IMR-90 (cell line): ENCODE measurements around the gene FUT7. TPM values are rescaled to one million over a fixed set of nuclear protein-coding genes. Genes with fewer than 3 reads are reported as not detected.

Experiments
- ATAC-seq: fragments of 200-7000 bp; cut with Tn5 transposase; 2 replicates; pipeline ENCODE4 v1.9.1; 2020; ENCODE audit warnings: low read depth, mild to moderate bottlenecking, moderate library complexity
- BruUV-seq: library from RNA; stranded (reverse); fragments of 400-500 nt; replicated peaks from 2 replicates; lab custom pipeline; 2021; lab: Mats Ljungman, UMichigan
- CTCF ChIA-PET: fragments of 300-600 bp; formaldehyde crosslinking; extraction: SDS; loops from one replicate; lab custom pipeline; 2021; ENCODE audit warnings: antibody characterized with exemption; lab: Yijun Ruan, JAX
- POLR2A ChIA-PET: fragments of 300-600 bp; sonication (Branson Sonifier 250); formaldehyde crosslinking; loops from one replicate; lab custom pipeline; 2022; ENCODE audit warnings: antibody characterized with exemption; ENCODE audit not compliant: unreplicated experiment; lab: Charles Lee
- DNase-seq: peaks from one replicate; pipeline ENCODE4 v3.0.0; 2013
- H2AFZ ChIP-seq: replicated peaks from 2 replicates; pipeline ENCODE3; 2013; ENCODE audit warnings: low read length, mild to moderate bottlenecking; ENCODE audit not compliant: poor library complexity
- H2AK5ac ChIP-seq: 2 replicates; pipeline ENCODE4 v1.6.1; 2013; ENCODE audit warnings: low read depth, low read length, inconsistent platforms
- H2AK9ac ChIP-seq: replicated peaks from 2 replicates; pipeline ENCODE3; 2013; ENCODE audit warnings: mild to moderate bottlenecking, low read depth, low read length, moderate library complexity; ENCODE audit not compliant: poor library complexity
- H2BK120ac ChIP-seq: 2 replicates; pipeline ENCODE4 v1.6.1; 2013; ENCODE audit warnings: low read depth, low read length, inconsistent platforms
- H2BK15ac ChIP-seq: 3 replicates; pipeline ENCODE4 v1.6.1; 2013; ENCODE audit warnings: low read depth, low read length, inconsistent platforms
- H2BK20ac ChIP-seq: 2 replicates; pipeline ENCODE4 v1.6.1; 2013; ENCODE audit warnings: low read depth, mild to moderate bottlenecking, inconsistent platforms, low read length, moderate library complexity
- H2BK5ac ChIP-seq: 2 replicates; pipeline ENCODE4 v1.6.1; 2013; ENCODE audit warnings: mild to moderate bottlenecking, low read depth, low read length, inconsistent platforms; ENCODE audit not compliant: poor library complexity, severe bottlenecking
- H3K14ac ChIP-seq: replicated peaks from 2 replicates; pipeline ENCODE4 v1.6.1; 2013; ENCODE audit warnings: low read depth, low read length, inconsistent platforms
- H3K18ac ChIP-seq: 2 replicates; pipeline ENCODE4 v1.6.1; 2013; ENCODE audit warnings: low read depth, low read length, control low read depth
- H3K23ac ChIP-seq: 2 replicates; pipeline ENCODE4 v1.6.1; 2013; ENCODE audit warnings: low read depth, low read length, inconsistent platforms
- H3K27ac ChIP-seq: 2 replicates; pipeline ENCODE4 v1.5.1; 2013; ENCODE audit warnings: mild to moderate bottlenecking, control low read depth, low read length; ENCODE audit not compliant: insufficient read depth
- H3K27me3 ChIP-seq: 2 replicates; pipeline ENCODE4 v1.6.1; 2013; ENCODE audit warnings: low read length; ENCODE audit not compliant: control insufficient read depth, insufficient read depth
- H3K36me3 ChIP-seq: 2 replicates; pipeline ENCODE4 v1.6.1; 2013; ENCODE audit warnings: low read length, mixed read lengths; ENCODE audit not compliant: control insufficient read depth, insufficient read depth
- H3K4ac ChIP-seq: 2 replicates; pipeline ENCODE4 v1.6.1; 2013; ENCODE audit warnings: low read depth, low read length, inconsistent platforms
- H3K4me1 ChIP-seq: 2 replicates; pipeline ENCODE4 v1.6.1; 2013; ENCODE audit warnings: low read length, mixed read lengths; ENCODE audit not compliant: control insufficient read depth, insufficient read depth
- H3K4me2 ChIP-seq: 2 replicates; pipeline ENCODE4 v1.6.1; 2013; ENCODE audit warnings: low read depth, mild to moderate bottlenecking, control low read depth, low read length, moderate library complexity
- H3K4me3 ChIP-seq: 2 replicates; pipeline ENCODE4 v1.5.1; 2013; ENCODE audit warnings: low read depth, mild to moderate bottlenecking, control low read depth, low read length, moderate library complexity; ENCODE audit not compliant: insufficient read depth
- H3K56ac ChIP-seq: 2 replicates; pipeline ENCODE4 v1.6.1; 2013; ENCODE audit warnings: low read length, inconsistent platforms; ENCODE audit not compliant: insufficient read depth; ENCODE audit errors: extremely low read depth
- H3K79me1 ChIP-seq, 2 experiments: 2 replicates each; pipeline ENCODE4 v1.6.1; 2013; ENCODE audit warnings: low read length in 2 of 2, inconsistent platforms in 1 of 2, low read depth in 1 of 2
- H3K9ac ChIP-seq: 2 replicates; pipeline ENCODE4 v1.6.1; 2013; ENCODE audit warnings: low read depth, low read length, control low read depth
- H3K9me1 ChIP-seq: 2 replicates; pipeline ENCODE4 v1.6.1; 2013; ENCODE audit warnings: low read length, inconsistent platforms; ENCODE audit not compliant: insufficient read depth
- H3K9me3 ChIP-seq: 2 replicates; pipeline ENCODE4 v1.6.1; 2013; ENCODE audit warnings: low read length; ENCODE audit not compliant: control insufficient read depth, insufficient read depth
- H4K20me1 ChIP-seq: 2 replicates; pipeline ENCODE4 v1.6.1; 2013; ENCODE audit warnings: low read length, inconsistent platforms; ENCODE audit not compliant: insufficient read depth
- H4K5ac ChIP-seq: 2 replicates; pipeline ENCODE4 v1.6.1; 2013; ENCODE audit warnings: mild to moderate bottlenecking, low read depth, low read length, control low read depth
- H4K8ac ChIP-seq, 2 experiments: 2 replicates each; pipeline ENCODE4 v1.6.1; 2013; ENCODE audit warnings: low read depth in 2 of 2, low read length in 2 of 2, control low read depth in 1 of 2, inconsistent platforms in 1 of 2
- H4K91ac ChIP-seq: 2 replicates; pipeline ENCODE4 v1.6.1; 2013; ENCODE audit warnings: low read depth, low read length, inconsistent platforms; ENCODE audit not compliant: insufficient read depth
- BHLHE40 ChIP-seq: fragments of 150-350 bp; IDR thresholded peaks from 2 replicates; pipeline ENCODE4 v1.6.1; 2016; ENCODE audit warnings: mild to moderate bottlenecking, low read depth, low read length
- CEBPB ChIP-seq: IDR thresholded peaks from 2 replicates; pipeline ENCODE4 v1.6.1; 2012; ENCODE audit warnings: low read depth, low read length, improper control_type of control experiment
- CHD1 ChIP-seq: IDR thresholded peaks from 2 replicates; pipeline ENCODE4 v1.6.1; 2012; ENCODE audit warnings: low read depth, low read length, improper control_type of control experiment
- CTCF ChIP-seq: conservative IDR thresholded peaks from 2 replicates; pipeline ENCODE4 v1.5.1; 2012; ENCODE audit warnings: mild to moderate bottlenecking, low read depth, low read length, improper control_type of control experiment
- FOS ChIP-seq: fragments of 150-350 bp; IDR thresholded peaks from 2 replicates; pipeline ENCODE4 v1.6.1; 2016; ENCODE audit warnings: low read depth, low read length
- MAZ ChIP-seq: IDR thresholded peaks from 2 replicates; pipeline ENCODE4 v1.6.1; 2012; ENCODE audit warnings: low read depth, mild to moderate bottlenecking, low read length, improper control_type of control experiment, moderate library complexity, borderline replicate concordance
- MXI1 ChIP-seq: IDR thresholded peaks from 2 replicates; pipeline ENCODE4 v1.6.1; 2012; ENCODE audit warnings: low read depth, mild to moderate bottlenecking, low read length, moderate library complexity, borderline replicate concordance
- NFE2L2 ChIP-seq: fragments of 150-350 bp; IDR thresholded peaks from 2 replicates; pipeline ENCODE4 v1.6.1; 2016; ENCODE audit warnings: low read depth, mild to moderate bottlenecking, low read length
- POLR2A ChIP-seq: IDR thresholded peaks from 2 replicates; pipeline ENCODE4 v1.6.1; 2012; ENCODE audit warnings: mild to moderate bottlenecking, low read depth, low read length
- RAD21 ChIP-seq: IDR thresholded peaks from 2 replicates; pipeline ENCODE4 v1.6.1; 2012; ENCODE audit warnings: low read length, improper control_type of control experiment
- RCOR1 ChIP-seq: IDR thresholded peaks from 2 replicates; pipeline ENCODE4 v1.6.1; 2012; ENCODE audit warnings: mild to moderate bottlenecking, low read length, improper control_type of control experiment; ENCODE audit not compliant: insufficient replicate concordance
- RFX5 ChIP-seq: IDR thresholded peaks from 2 replicates; pipeline ENCODE4 v1.8.0; 2012; ENCODE audit warnings: low read depth, mild to moderate bottlenecking, low read length, moderate library complexity
- SMC3 ChIP-seq: fragments of 150-350 bp; IDR thresholded peaks from 2 replicates; pipeline ENCODE4 v1.6.1; 2016; ENCODE audit warnings: low read depth, mild to moderate bottlenecking, antibody characterized with exemption, low read length, moderate library complexity
- WGBS, 2 experiments: methylation state at CpG; one replicate each; pipeline versions ENCODE4 v1.1.5 to v1.1.7; 2013; ENCODE audit warnings: missing lambda C conversion rate in 2 of 2; ENCODE audit not compliant: insufficient read length in 1 of 2; ENCODE audit errors: extremely low coverage in 2 of 2; 5-methylcytosine and 5-hydroxymethylcytosine counted together
- dilution Hi-C: fragments of 300-500 bp; cut with HindIII; formaldehyde crosslinking; loops from one replicate; pipeline ENCODE4 v1.14.3; 2018; ENCODE audit warnings: low sequenced_read_pairs; ENCODE audit not compliant: unreplicated experiment
- in situ Hi-C: fragments of 300-500 bp; cut with MboI; formaldehyde crosslinking; loops from 3 replicates; pipeline ENCODE4 v1.14.3; 2019; ENCODE audit warnings: low sequenced_read_pairs, inconsistent platforms, mixed read lengths
- intact Hi-C: fragments of 100-400 bp; cut with micrococcal nuclease; formaldehyde crosslinking; loops from 2 replicates; pipeline ENCODE4 v1.10.0; 2022
- polyA plus RNA-seq, 3 experiments: library from polyadenylated mRNA; depleted of rRNA; stranded (reverse); fragments of >200 nt; gene quantifications; 2 replicates each; pipeline ENCODE4 v1.2.3, GENCODE V29; 2012; ENCODE audit warnings: low replicate concordance in 1 of 3
- total RNA-seq: library from RNA; depleted of rRNA; stranded (reverse); fragments of >200 nt; gene quantifications from 2 replicates; pipeline ENCODE4 v1.2.3, GENCODE V29; 2012
- TF ChIP-seq, protein P1 (sequence below): fragments of 150-350 bp; IDR thresholded peaks from 2 replicates; pipeline ENCODE4 v1.6.1; 2016; ENCODE audit warnings: low read depth, mild to moderate bottlenecking, low read length, moderate library complexity, borderline replicate concordance
- TF ChIP-seq, protein P2 (sequence below): fragments of 150-350 bp; IDR thresholded peaks from 2 replicates; pipeline ENCODE4 v1.6.1; 2017; ENCODE audit warnings: mild to moderate bottlenecking, antibody characterized with exemption, low read length, low read depth

Gene FUT7
- total and polyA plus RNA-seq, 2 of the 4 experiments (the other 2 are of a cell fraction): not detected

DNA sequence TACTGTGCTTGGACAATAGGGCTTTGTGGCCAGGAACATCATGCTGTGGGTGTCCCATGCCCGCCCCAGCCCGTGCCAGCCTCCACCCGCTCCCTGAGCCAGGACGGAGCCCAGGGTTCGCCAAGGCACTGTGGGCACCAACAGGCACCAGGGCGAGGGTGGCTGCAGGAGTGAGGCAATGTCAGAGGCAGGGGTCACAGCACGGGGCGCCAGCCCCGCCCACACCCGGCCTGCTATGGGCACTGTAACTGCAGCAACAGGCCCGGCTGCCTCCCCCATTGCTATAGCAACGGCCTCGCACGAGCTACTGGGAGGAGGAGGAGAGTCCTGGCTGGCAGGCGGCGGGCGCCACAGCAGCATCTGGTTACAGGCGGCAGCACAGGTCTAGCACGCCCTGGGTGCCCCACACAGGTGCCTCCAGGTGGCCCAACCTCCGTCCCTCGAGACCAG is 6.3 kb downstream of the FUT7 start:
- no peak overlapping the region for H2AK5ac ChIP-seq
- H2BK5ac ChIP-seq: no peak overlapping the region
- no peak overlapping the region for H2BK20ac ChIP-seq
- H3K36me3 ChIP-seq: no peaks in the 10 kb centered on the region
- WGBS, 2 experiments: 80% methylated on average over 10 of the region's 21 CpGs; no CpG with 5 or more reads in 1 of the 2 experiments
- H2AFZ ChIP-seq: peak overlapping the region; percentile 7
- intact Hi-C loops (no loop called here), in situ Hi-C loops (no loop called here), dilution Hi-C loops (no loop called here)
- no peaks in the 10 kb centered on the region for H3K9me3 ChIP-seq
- H4K20me1 ChIP-seq: no peaks in the 10 kb centered on the region; the same call in 1 of the 2 replicates
- H3K9me1 ChIP-seq: peaks cover 4% of the 10 kb centered on the region; the same call in 1 of the 2 replicates
- TF ChIP-seq BHLHE40 (no peak), CTCF (no peak), RCOR1 (no peak), POLR2A (no peak), CHD1 (no peak), FOS (no peak), CEBPB (no peak), SMC3 (no peak), NFE2L2 (no peak), RAD21 (no peak), MXI1 (no peak), RFX5 (no peak), MAZ (no peak)
- TF ChIP-seq, protein P1, sequence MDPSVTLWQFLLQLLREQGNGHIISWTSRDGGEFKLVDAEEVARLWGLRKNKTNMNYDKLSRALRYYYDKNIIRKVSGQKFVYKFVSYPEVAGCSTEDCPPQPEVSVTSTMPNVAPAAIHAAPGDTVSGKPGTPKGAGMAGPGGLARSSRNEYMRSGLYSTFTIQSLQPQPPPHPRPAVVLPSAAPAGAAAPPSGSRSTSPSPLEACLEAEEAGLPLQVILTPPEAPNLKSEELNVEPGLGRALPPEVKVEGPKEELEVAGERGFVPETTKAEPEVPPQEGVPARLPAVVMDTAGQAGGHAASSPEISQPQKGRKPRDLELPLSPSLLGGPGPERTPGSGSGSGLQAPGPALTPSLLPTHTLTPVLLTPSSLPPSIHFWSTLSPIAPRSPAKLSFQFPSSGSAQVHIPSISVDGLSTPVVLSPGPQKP: no peak
- TF ChIP-seq, protein P2, sequence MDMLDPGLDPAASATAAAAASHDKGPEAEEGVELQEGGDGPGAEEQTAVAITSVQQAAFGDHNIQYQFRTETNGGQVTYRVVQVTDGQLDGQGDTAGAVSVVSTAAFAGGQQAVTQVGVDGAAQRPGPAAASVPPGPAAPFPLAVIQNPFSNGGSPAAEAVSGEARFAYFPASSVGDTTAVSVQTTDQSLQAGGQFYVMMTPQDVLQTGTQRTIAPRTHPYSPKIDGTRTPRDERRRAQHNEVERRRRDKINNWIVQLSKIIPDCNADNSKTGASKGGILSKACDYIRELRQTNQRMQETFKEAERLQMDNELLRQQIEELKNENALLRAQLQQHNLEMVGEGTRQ: no peak
- H3K27ac ChIP-seq: no peak overlapping the region
- peaks cover 5% of the 10 kb centered on the region for H3K4me1 ChIP-seq
- peaks cover 0 to 7% of the 10 kb centered on the region in 2 experiments; a peak in 2 of 4 replicates for H3K79me1 ChIP-seq
- ChIA-PET POLR2A (no interaction called here), CTCF (no interaction called here)
- no TSS peak for BruUV-seq
- no peak overlapping the region for H3K4ac ChIP-seq
- DNase-seq (no peak), ATAC-seq (no peak)
- H3K4me3 ChIP-seq: no peak overlapping the region
- H2AK9ac ChIP-seq: no peak overlapping the region
- H3K27me3 ChIP-seq: no peaks in the 10 kb centered on the region
- no peak overlapping the region for H3K56ac ChIP-seq
- no peak overlapping the region for H4K91ac ChIP-seq
- H4K5ac ChIP-seq: no peak overlapping the region
- H4K8ac ChIP-seq: no peak overlapping the region
- no peak overlapping the region for H3K23ac ChIP-seq
- H2BK15ac ChIP-seq: no peak overlapping the region
- H3K14ac ChIP-seq: no peak overlapping the region
- no peak overlapping the region for H3K4me2 ChIP-seq
- no peak overlapping the region for H3K9ac ChIP-seq
- no peak overlapping the region for H2BK120ac ChIP-seq
- no peak overlapping the region for H3K18ac ChIP-seq
